CD8-positive, alpha-beta memory T cell (primary cell): ENCODE data around the gene INPP5A. TPM values are rescaled to one million over a fixed set of nuclear protein-coding genes. Genes with fewer than 3 reads are reported as not detected.
"Not testable (repeated sequence)": the region's sequence is repeated elsewhere in the genome, so short reads cannot be mapped to it uniquely, and the experiment has no call there.

Experiments used
- CTCF ChIA-PET: fragments of 350-600 bp; sonication (Branson Sonifier 250); formaldehyde crosslinking; loops from one replicate; lab custom pipeline; 2021; ENCODE audit warnings: antibody characterized with exemption; lab: Charles Lee
- POLR2A ChIA-PET: fragments of 350-600 bp; sonication (Branson Sonifier 250); formaldehyde crosslinking; loops from one replicate; lab custom pipeline; 2021; ENCODE audit warnings: antibody characterized with exemption; lab: Charles Lee
- DNase-seq, 5 donors: peaks; one replicate each; pipeline versions ENCODE4 v3.0.0 to v3.0.0-alpha.2; 2020 to 2022; ENCODE audit warnings: mixed read lengths in 1 of 5
- H3K27ac ChIP-seq: one replicate; pipeline ENCODE4 v1.7.0; 2013; ENCODE audit warnings: low read depth, mild to moderate bottlenecking, low read length, moderate library complexity
- H3K27me3 ChIP-seq: 2 replicates; pipeline ENCODE4 v1.7.0; 2013; ENCODE audit warnings: low read length, mild to moderate bottlenecking; ENCODE audit not compliant: insufficient read depth, poor library complexity, severe bottlenecking
- H3K36me3 ChIP-seq: 2 replicates; pipeline ENCODE4 v1.7.0; 2013; ENCODE audit warnings: mild to moderate bottlenecking, low read length, moderate library complexity; ENCODE audit not compliant: insufficient read depth
- H3K4me1 ChIP-seq: 2 replicates; pipeline ENCODE4 v1.7.0; 2013; ENCODE audit warnings: mild to moderate bottlenecking, low read length, moderate library complexity; ENCODE audit not compliant: insufficient read depth
- H3K4me3 ChIP-seq: 2 replicates; pipeline ENCODE4 v1.7.0; 2013; ENCODE audit warnings: mild to moderate bottlenecking, low read length
- H3K9me3 ChIP-seq: 2 replicates; pipeline ENCODE4 v1.7.0; 2013; ENCODE audit warnings: mild to moderate bottlenecking, low read length
- H3K27ac Mint-ChIP-seq, 8 donors: one replicate each; pipeline ENCODE4 v1.8.0; 2020 to 2021; ENCODE audit warnings: mixed read lengths in 8 of 8, mild to moderate bottlenecking in 6 of 8, inconsistent platforms in 3 of 8, moderate library complexity in 3 of 8
- H3K27me3 Mint-ChIP-seq, 2 donors: one replicate each; pipeline ENCODE4 v1.8.0; 2020 to 2021; ENCODE audit warnings: mixed read lengths in 2 of 2, mild to moderate bottlenecking in 1 of 2, moderate library complexity in 1 of 2
- H3K36me3 Mint-ChIP-seq, 3 donors: one replicate each; pipeline ENCODE4 v1.8.0; 2020 to 2021; ENCODE audit warnings: mixed read lengths in 3 of 3, inconsistent platforms in 1 of 3, mild to moderate bottlenecking in 1 of 3
- H3K4me1 Mint-ChIP-seq, 3 donors: one replicate each; pipeline ENCODE4 v1.8.0; 2020 to 2021; ENCODE audit warnings: mixed read lengths in 3 of 3, inconsistent platforms in 1 of 3, mild to moderate bottlenecking in 1 of 3
- H3K4me3 Mint-ChIP-seq, 7 donors: one replicate each; pipeline ENCODE4 v1.8.0; 2020 to 2021; ENCODE audit warnings: mixed read lengths in 7 of 7, mild to moderate bottlenecking in 6 of 7, moderate library complexity in 4 of 7, inconsistent platforms in 2 of 7
- H3K9me3 Mint-ChIP-seq, 5 donors: one replicate each; pipeline ENCODE4 v1.8.0; 2020 to 2022; ENCODE audit warnings: mixed read lengths in 5 of 5, mild to moderate bottlenecking in 3 of 5, moderate library complexity in 2 of 5, inconsistent platforms in 1 of 5
- polyA plus RNA-seq: library from polyadenylated mRNA; unstranded; fragments of 300-500 nt; fragmentation: Illumina TruSeq; gene quantifications from one replicate; pipeline ENCODE4 v1.2.3, GENCODE V29; 2021
- total RNA-seq, 2 experiments: library from RNA; stranded (reverse); gene quantifications; one replicate each; pipeline ENCODE4 v1.2.3, GENCODE V29; 2021

The INPP5A gene
- total and polyA plus RNA-seq, 3 experiments from 2014 or later: 1.1 to 6.1 (median 4.8) TPM

GRCh38 chr10:132788180-132788830 lies 250.7 kb downstream of the INPP5A start:
- DNase-seq: no peak
- H3K4me1 ChIP-seq: no peaks in the 10 kb centered on the region
- no peak overlapping the region for H3K4me3 Mint-ChIP-seq
- H3K27ac Mint-ChIP-seq: no peak overlapping the region
- peaks cover 0 to 4% (median 2%) of the 10 kb centered on the region in 5 donors for H3K9me3 Mint-ChIP-seq
- ChIA-PET POLR2A (no interaction called here), CTCF (no interaction called here)
- peaks cover 3% of the 10 kb centered on the region in 3 donors for H3K4me1 Mint-ChIP-seq
- no peaks in the 10 kb centered on the region for H3K9me3 ChIP-seq
- no peak overlapping the region for H3K4me3 ChIP-seq
- peaks cover 5 to 9% of the 10 kb centered on the region in 2 donors for H3K27me3 Mint-ChIP-seq
- H3K36me3 ChIP-seq: no peaks in the 10 kb centered on the region
- peaks cover 0 to 4% (median 1%) of the 10 kb centered on the region in 3 donors for H3K36me3 Mint-ChIP-seq
- H3K27ac ChIP-seq: no peak overlapping the region
- H3K27me3 ChIP-seq: no peaks in the 10 kb centered on the region

GRCh38 chr10:132788831-132789219 lies 251.2 kb downstream of the INPP5A start:
- Histone ChIP-seq H3K36me3 (no peaks in the 10 kb centered on the region), H3K9me3 (no peaks in the 10 kb centered on the region), H3K4me3 (no peak overlapping the region), H3K27ac (no peak overlapping the region), H3K27me3 (no peaks in the 10 kb centered on the region), H3K4me1 (no peaks in the 10 kb centered on the region)
- POLR2A ChIA-PET: no interaction called here
- no peak for DNase-seq
- CTCF ChIA-PET: no interaction called here
- H3K27ac Mint-ChIP-seq: no peak overlapping the region
- H3K4me1 Mint-ChIP-seq: no peaks in the 10 kb centered on the region
- H3K4me3 Mint-ChIP-seq: no peak overlapping the region
- H3K9me3 Mint-ChIP-seq: no peaks in the 10 kb centered on the region
- H3K36me3 Mint-ChIP-seq: no peaks in the 10 kb centered on the region
- peaks cover under 1 to 4% of the 10 kb centered on the region in 2 donors for H3K27me3 Mint-ChIP-seq

- no peak overlapping the region for H3K4me3 Mint-ChIP-seq
- Histone ChIP-seq H3K36me3 (no peaks in the 10 kb centered on the region), H3K9me3 (no peaks in the 10 kb centered on the region), H3K27ac (no peak overlapping the region), H3K4me3 (no peak overlapping the region), H3K27me3 (no peaks in the 10 kb centered on the region), H3K4me1 (no peaks in the 10 kb centered on the region)
- no peak overlapping the region for H3K27ac Mint-ChIP-seq
- no peaks in the 10 kb centered on the region for H3K36me3 Mint-ChIP-seq
- POLR2A ChIA-PET: no interaction called here
- no peak for DNase-seq
- CTCF ChIA-PET: no interaction called here
- no peaks in the 10 kb centered on the region for H3K4me1 Mint-ChIP-seq
- H3K27me3 Mint-ChIP-seq: peaks cover 0 to 2% of the 10 kb centered on the region in 2 donors
- no peaks in the 10 kb centered on the region for H3K9me3 Mint-ChIP-seq
Measured at GRCh38 chr10:132789659-132790148, 252.1 kb downstream of the INPP5A start.

- no peaks in the 10 kb centered on the region for H3K9me3 Mint-ChIP-seq
- H3K4me1 ChIP-seq: no peaks in the 10 kb centered on the region
- no peaks in the 10 kb centered on the region for H3K36me3 ChIP-seq
- ChIA-PET CTCF (no interaction called here), POLR2A (no interaction called here)
- H3K36me3 Mint-ChIP-seq: no peaks in the 10 kb centered on the region
- no peak overlapping the region for H3K27ac Mint-ChIP-seq
- H3K4me3 ChIP-seq: no peak overlapping the region
- no peaks in the 10 kb centered on the region for H3K4me1 Mint-ChIP-seq
- H3K9me3 ChIP-seq: no peaks in the 10 kb centered on the region
- H3K27me3 ChIP-seq: no peaks in the 10 kb centered on the region
- no peak overlapping the region for H3K4me3 Mint-ChIP-seq
- peaks cover 0 to 2% of the 10 kb centered on the region in 2 donors for H3K27me3 Mint-ChIP-seq
- H3K27ac ChIP-seq: no peak overlapping the region
- no peak for DNase-seq
Measured at GRCh38 chr10:132790470-132790869, 252.9 kb downstream of the INPP5A start.

- Histone ChIP-seq H3K36me3 (no peaks in the 10 kb centered on the region), H3K9me3 (no peaks in the 10 kb centered on the region), H3K4me3 (no peak overlapping the region), H3K4me1 (no peaks in the 10 kb centered on the region), H3K27ac (no peak overlapping the region), H3K27me3 (no peaks in the 10 kb centered on the region)
- no peaks in the 10 kb centered on the region for H3K36me3 Mint-ChIP-seq
- no peaks in the 10 kb centered on the region for H3K9me3 Mint-ChIP-seq
- no peak overlapping the region for H3K4me3 Mint-ChIP-seq
- no peaks in the 10 kb centered on the region for H3K4me1 Mint-ChIP-seq
- ChIA-PET CTCF (no interaction called here), POLR2A (no interaction called here)
- H3K27me3 Mint-ChIP-seq: peaks cover 0 to 2% of the 10 kb centered on the region in 2 donors
- no peak overlapping the region for H3K27ac Mint-ChIP-seq
- DNase-seq: no peak
Measured at GRCh38 chr10:132790934-132791829, 253.6 kb downstream of the INPP5A start.

- H3K27ac Mint-ChIP-seq, H3K36me3 Mint-ChIP-seq, CTCF ChIA-PET, H3K9me3 Mint-ChIP-seq, H3K4me3 Mint-ChIP-seq, H3K4me1 Mint-ChIP-seq, H3K4me1 ChIP-seq, H3K27me3 ChIP-seq, H3K36me3 ChIP-seq, H3K4me3 ChIP-seq, H3K9me3 ChIP-seq, H3K27ac ChIP-seq, POLR2A ChIA-PET, DNase-seq, H3K27me3 Mint-ChIP-seq: not testable (repeated sequence)
Measured at GRCh38 chr10:132792099-132792498, 254.5 kb downstream of the INPP5A start.

- no peak overlapping the region for H3K4me3 ChIP-seq
- DNase-seq: no peak
- no peaks in the 10 kb centered on the region for H3K9me3 ChIP-seq
- no peaks in the 10 kb centered on the region for H3K27me3 ChIP-seq
- no peaks in the 10 kb centered on the region for H3K36me3 ChIP-seq
- CTCF ChIA-PET: no interaction called here
- Mint-ChIP-seq H3K27me3 (peaks cover 0 to 2% of the 10 kb centered on the region in 2 donors), H3K9me3 (no peaks in the 10 kb centered on the region), H3K4me1 (no peaks in the 10 kb centered on the region), H3K27ac (no peak overlapping the region), H3K4me3 (no peak overlapping the region), H3K36me3 (no peaks in the 10 kb centered on the region)
- H3K4me1 ChIP-seq: no peaks in the 10 kb centered on the region
- no peak overlapping the region for H3K27ac ChIP-seq
- POLR2A ChIA-PET: no interaction called here
Measured at GRCh38 chr10:132792796-132793195, 255.2 kb downstream of the INPP5A start.

- no peak for DNase-seq
- no peak overlapping the region for H3K4me3 ChIP-seq
- no peak overlapping the region for H3K27ac Mint-ChIP-seq
- H3K4me1 Mint-ChIP-seq: no peaks in the 10 kb centered on the region
- no peaks in the 10 kb centered on the region for H3K36me3 ChIP-seq
- no peaks in the 10 kb centered on the region for H3K4me1 ChIP-seq
- H3K27me3 ChIP-seq: no peaks in the 10 kb centered on the region
- peaks cover 0 to 2% of the 10 kb centered on the region in 2 donors for H3K27me3 Mint-ChIP-seq
- H3K27ac ChIP-seq: no peak overlapping the region
- H3K9me3 ChIP-seq: no peaks in the 10 kb centered on the region
- no peak overlapping the region for H3K4me3 Mint-ChIP-seq
- no peaks in the 10 kb centered on the region for H3K36me3 Mint-ChIP-seq
- POLR2A ChIA-PET: no interaction called here
- CTCF ChIA-PET: no interaction called here
- H3K9me3 Mint-ChIP-seq: no peaks in the 10 kb centered on the region
Measured at GRCh38 chr10:132793213-132793612, 255.6 kb downstream of the INPP5A start.
